Measurements from ENCODE around the gene CAMLG.

Gene CAMLG

GRCh38 chr5:134735243-134735642 is 3.1 kb upstream of the CAMLG start:
- Histone ChIP-seq H3K9ac (ENCODE audit: low read length) (no peak overlapping the region), H3K79me2 (ENCODE audit: insufficient read depth, low read length) (peaks cover 18% of the 10 kb centered on the region), H4K20me1 (ENCODE audit: low read depth, low read length) (0 out of 2 replicates have a peak, but pooled peaks cover 6% of the 10 kb centered on the region), H3K27me3 (ENCODE audit: low read length) (no peaks in the 10 kb centered on the region), H3K4me3 (ENCODE audit: insufficient read depth, low read length, poor library complexity, severe bottlenecking) (no peak overlapping the region), H3K27ac (ENCODE audit: low read depth, low read length) (peak overlapping the region; percentile 84; the same call in 1 of the 2 replicates), H3K9me3 (ENCODE audit: insufficient read depth, low read length) (no peaks in the 10 kb centered on the region), H3K36me3 (ENCODE audit: low read length) (no peaks in the 10 kb centered on the region), H2AFZ (ENCODE audit: low read depth, low read length, severe bottlenecking) (peak overlapping the region; percentile 89), H3K4me2 (ENCODE audit: low read depth, low read length, poor library complexity, severe bottlenecking) (no peak overlapping the region), H3F3A (ENCODE audit: insufficient read depth) (peaks cover 25% of the 10 kb centered on the region), H3K9me2 (replicated peaks; ENCODE audit: insufficient read depth, low read length) (no peaks in the 10 kb centered on the region)
- TF ChIP-seq EZH2phosphoT487 (conservative IDR thresholded peaks at IDR 0.05; ENCODE audit: low read length) (no peak), CTCF (IDR thresholded peaks at IDR 0.05; ENCODE audit: insufficient read depth, low read length, poor library complexity, severe bottlenecking) (no peak)

DNA sequence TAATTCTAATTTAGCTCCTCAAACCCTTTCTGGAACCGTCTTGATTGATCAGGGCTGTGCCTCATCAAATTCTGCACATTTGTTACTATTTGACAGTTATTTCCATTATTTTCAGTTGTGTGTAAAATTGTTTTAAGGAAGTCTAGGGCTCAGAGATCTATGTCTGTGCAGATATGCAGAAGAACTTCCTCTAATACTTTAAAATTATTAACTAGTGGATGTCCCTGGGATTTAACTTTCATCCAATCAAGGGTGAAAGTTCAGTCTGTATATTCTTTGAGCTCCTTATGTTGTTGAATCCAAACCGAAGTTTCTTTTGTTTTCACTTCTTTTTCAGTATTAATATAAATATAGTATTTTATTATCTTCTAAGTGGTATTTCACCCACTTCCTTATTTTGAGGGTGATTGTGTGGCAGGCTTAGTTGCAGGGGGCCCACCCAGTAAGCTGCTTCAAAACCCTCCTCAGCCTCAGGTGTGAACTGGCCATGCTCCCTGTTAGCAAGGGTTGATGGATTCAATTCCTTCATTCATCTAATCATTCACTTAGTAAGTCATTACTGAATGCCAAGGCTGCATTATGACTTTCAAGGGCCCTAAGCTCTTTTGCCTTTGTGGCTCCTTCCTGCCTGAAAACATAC is 2.1 kb upstream of the CAMLG start:
- Histone ChIP-seq H3K27me3 (ENCODE audit: low read length) (no peaks in the 10 kb centered on the region), H3K9me2 (replicated peaks; ENCODE audit: insufficient read depth, low read length) (no peaks in the 10 kb centered on the region), H2AFZ (ENCODE audit: low read depth, low read length, severe bottlenecking) (peak overlapping the region; percentile 89), H3K27ac (ENCODE audit: low read depth, low read length) (peak overlapping the region; percentile 84), H3K79me2 (ENCODE audit: insufficient read depth, low read length) (peaks cover 29% of the 10 kb centered on the region), H3K9me3 (ENCODE audit: insufficient read depth, low read length) (no peaks in the 10 kb centered on the region), H3K9ac (ENCODE audit: low read length) (0 out of 2 replicates have a peak overlapping the region, but pooled peaks have one; percentile 3), H3F3A (ENCODE audit: insufficient read depth) (peaks cover 24% of the 10 kb centered on the region), H3K4me3 (ENCODE audit: insufficient read depth, low read length, poor library complexity, severe bottlenecking) (no peak overlapping the region), H3K36me3 (ENCODE audit: low read length) (no peaks in the 10 kb centered on the region), H4K20me1 (ENCODE audit: low read depth, low read length) (0 out of 2 replicates have a peak, but pooled peaks cover 7% of the 10 kb centered on the region), H3K4me2 (ENCODE audit: low read depth, low read length, poor library complexity, severe bottlenecking) (peak overlapping the region; percentile 48)
- TF ChIP-seq EZH2phosphoT487 (conservative IDR thresholded peaks at IDR 0.05; ENCODE audit: low read length) = no peak
- no peak for TF ChIP-seq CTCF (IDR thresholded peaks at IDR 0.05; ENCODE audit: insufficient read depth, low read length, poor library complexity, severe bottlenecking)

GRCh38 chr5:134738963-134739661 is 764 bp downstream of the CAMLG start:
- 0 out of 2 replicates have a peak, but pooled peaks cover 7% of the 10 kb centered on the region for H4K20me1 ChIP-seq (ENCODE audit: low read depth, low read length)
- peak overlapping the region; percentile 73 for H3K9ac ChIP-seq (ENCODE audit: low read length)
- TF ChIP-seq EZH2phosphoT487 (conservative IDR thresholded peaks at IDR 0.05; ENCODE audit: low read length) (no peak), CTCF (IDR thresholded peaks at IDR 0.05; ENCODE audit: insufficient read depth, low read length, poor library complexity, severe bottlenecking) (peak; percentile 48)
- peaks cover 14% of the 10 kb centered on the region for H3F3A ChIP-seq (ENCODE audit: insufficient read depth)
- H3K27me3 ChIP-seq (ENCODE audit: low read length) = no peaks in the 10 kb centered on the region
- H3K36me3 ChIP-seq (ENCODE audit: low read length) = peaks cover 10% of the 10 kb centered on the region; the same call in 1 of the 2 replicates
- H2AFZ ChIP-seq (ENCODE audit: low read depth, low read length, severe bottlenecking) = peak overlapping the region; percentile 54
- H3K9me2 ChIP-seq (replicated peaks; ENCODE audit: insufficient read depth, low read length) = no peaks in the 10 kb centered on the region
- no peaks in the 10 kb centered on the region for H3K9me3 ChIP-seq (ENCODE audit: insufficient read depth, low read length)
- H3K4me3 ChIP-seq (ENCODE audit: insufficient read depth, low read length, poor library complexity, severe bottlenecking) = peak overlapping the region; percentile 73
- H3K27ac ChIP-seq (ENCODE audit: low read depth, low read length) = peak overlapping the region; percentile 39
- H3K79me2 ChIP-seq (ENCODE audit: insufficient read depth, low read length) = peaks cover 55% of the 10 kb centered on the region
- peak overlapping the region; percentile 66 for H3K4me2 ChIP-seq (ENCODE audit: low read depth, low read length, poor library complexity, severe bottlenecking)

Data from SU-DHL-6 (cell line).